ENCODE measurements around the gene F10. TPM values are rescaled to one million over a fixed set of nuclear protein-coding genes. Genes with fewer than 3 reads are reported as not detected.

Gene F10
- total and polyA plus RNA-seq, 10 donors = 1.6 to 6.4 (median 2.9) TPM

DNA sequence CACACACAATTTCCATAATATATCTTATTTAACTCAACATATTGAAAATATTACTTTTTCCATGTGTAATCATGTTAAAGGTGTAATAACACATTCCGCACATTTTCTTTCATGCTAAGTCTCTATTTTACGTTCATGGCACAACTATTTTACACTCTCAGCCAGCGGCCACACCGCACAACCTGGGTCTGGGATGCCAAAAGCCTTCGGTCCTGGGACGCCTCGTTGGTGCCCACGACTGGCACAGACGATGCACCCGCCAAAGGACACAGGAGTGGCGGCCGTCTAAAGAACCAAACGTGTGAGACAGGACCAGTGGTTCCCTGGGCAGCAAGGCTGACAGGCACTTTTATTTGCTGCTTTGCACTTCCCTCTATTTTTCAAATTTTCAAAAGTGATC, 25.8 kb downstream of the F10 start:
- H3K4me3 ChIP-seq = no peak overlapping the region
- no peaks in the 10 kb centered on the region for H3K36me3 ChIP-seq
- intact Hi-C loops (cut with DNase I; ENCODE audit: low total_unique reads) = no loop called here
- peaks cover 7 to 19% (median 17%) of the 10 kb centered on the region in 6 donors for H3K4me1 ChIP-seq
- TF ChIP-seq POLR2AphosphoS5 (IDR thresholded peaks at IDR 0.05) (no peak), POLR2A (IDR thresholded peaks at IDR 0.05) (no peak)
- TF ChIP-seq, protein P1, sequence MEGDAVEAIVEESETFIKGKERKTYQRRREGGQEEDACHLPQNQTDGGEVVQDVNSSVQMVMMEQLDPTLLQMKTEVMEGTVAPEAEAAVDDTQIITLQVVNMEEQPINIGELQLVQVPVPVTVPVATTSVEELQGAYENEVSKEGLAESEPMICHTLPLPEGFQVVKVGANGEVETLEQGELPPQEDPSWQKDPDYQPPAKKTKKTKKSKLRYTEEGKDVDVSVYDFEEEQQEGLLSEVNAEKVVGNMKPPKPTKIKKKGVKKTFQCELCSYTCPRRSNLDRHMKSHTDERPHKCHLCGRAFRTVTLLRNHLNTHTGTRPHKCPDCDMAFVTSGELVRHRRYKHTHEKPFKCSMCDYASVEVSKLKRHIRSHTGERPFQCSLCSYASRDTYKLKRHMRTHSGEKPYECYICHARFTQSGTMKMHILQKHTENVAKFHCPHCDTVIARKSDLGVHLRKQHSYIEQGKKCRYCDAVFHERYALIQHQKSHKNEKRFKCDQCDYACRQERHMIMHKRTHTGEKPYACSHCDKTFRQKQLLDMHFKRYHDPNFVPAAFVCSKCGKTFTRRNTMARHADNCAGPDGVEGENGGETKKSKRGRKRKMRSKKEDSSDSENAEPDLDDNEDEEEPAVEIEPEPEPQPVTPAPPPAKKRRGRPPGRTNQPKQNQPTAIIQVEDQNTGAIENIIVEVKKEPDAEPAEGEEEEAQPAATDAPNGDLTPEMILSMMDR (IDR thresholded peaks at IDR 0.05 in 8 of 11, conservative IDR thresholded peaks at IDR 0.05 in 3 of 11) = no peak
- no peaks in the 10 kb centered on the region for H3K9me3 ChIP-seq
- peaks cover 0 to 51% (median 0%) of the 10 kb centered on the region in 7 donors for H3K27me3 ChIP-seq (replicated peaks in 1 of 7)
- no peak for DNase-seq
- no peak overlapping the region for H3K27ac ChIP-seq
- WGBS, 5 donors = 91 to 97% (median 94%) methylated on average over 13 of the region's 13 CpGs

DNA sequence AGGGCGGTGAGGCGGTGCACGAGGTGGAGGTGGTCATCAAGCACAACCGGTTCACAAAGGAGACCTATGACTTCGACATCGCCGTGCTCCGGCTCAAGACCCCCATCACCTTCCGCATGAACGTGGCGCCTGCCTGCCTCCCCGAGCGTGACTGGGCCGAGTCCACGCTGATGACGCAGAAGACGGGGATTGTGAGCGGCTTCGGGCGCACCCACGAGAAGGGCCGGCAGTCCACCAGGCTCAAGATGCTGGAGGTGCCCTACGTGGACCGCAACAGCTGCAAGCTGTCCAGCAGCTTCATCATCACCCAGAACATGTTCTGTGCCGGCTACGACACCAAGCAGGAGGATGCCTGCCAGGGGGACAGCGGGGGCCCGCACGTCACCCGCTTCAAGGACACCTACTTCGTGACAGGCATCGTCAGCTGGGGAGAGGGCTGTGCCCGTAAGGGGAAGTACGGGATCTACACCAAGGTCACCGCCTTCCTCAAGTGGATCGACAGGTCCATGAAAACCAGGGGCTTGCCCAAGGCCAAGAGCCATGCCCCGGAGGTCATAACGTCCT, 26.4 kb downstream of the F10 start:
- intact Hi-C loops (cut with DNase I; ENCODE audit: low total_unique reads) = no loop called here
- 87 to 90% (median 89%) methylated on average over 28 to 38 of the region's 38 CpGs for WGBS, 5 donors
- TF ChIP-seq POLR2A (IDR thresholded peaks at IDR 0.05) = no peak
- TF ChIP-seq, protein P1 (IDR thresholded peaks at IDR 0.05 in 8 of 11, conservative IDR thresholded peaks at IDR 0.05 in 3 of 11) = no peak
- TF ChIP-seq POLR2AphosphoS5 (IDR thresholded peaks at IDR 0.05) = no peak
- Histone ChIP-seq H3K4me1 (peaks cover 7 to 22% (median 19%) of the 10 kb centered on the region in 6 donors), H3K27me3 (replicated peaks in 1 of 7) (peaks cover 0 to 53% (median 0%) of the 10 kb centered on the region in 7 donors), H3K4me3 (no peak overlapping the region), H3K36me3 (no peaks in the 10 kb centered on the region), H3K27ac (no peak overlapping the region), H3K9me3 (no peaks in the 10 kb centered on the region)
- no peak for DNase-seq

DNA sequence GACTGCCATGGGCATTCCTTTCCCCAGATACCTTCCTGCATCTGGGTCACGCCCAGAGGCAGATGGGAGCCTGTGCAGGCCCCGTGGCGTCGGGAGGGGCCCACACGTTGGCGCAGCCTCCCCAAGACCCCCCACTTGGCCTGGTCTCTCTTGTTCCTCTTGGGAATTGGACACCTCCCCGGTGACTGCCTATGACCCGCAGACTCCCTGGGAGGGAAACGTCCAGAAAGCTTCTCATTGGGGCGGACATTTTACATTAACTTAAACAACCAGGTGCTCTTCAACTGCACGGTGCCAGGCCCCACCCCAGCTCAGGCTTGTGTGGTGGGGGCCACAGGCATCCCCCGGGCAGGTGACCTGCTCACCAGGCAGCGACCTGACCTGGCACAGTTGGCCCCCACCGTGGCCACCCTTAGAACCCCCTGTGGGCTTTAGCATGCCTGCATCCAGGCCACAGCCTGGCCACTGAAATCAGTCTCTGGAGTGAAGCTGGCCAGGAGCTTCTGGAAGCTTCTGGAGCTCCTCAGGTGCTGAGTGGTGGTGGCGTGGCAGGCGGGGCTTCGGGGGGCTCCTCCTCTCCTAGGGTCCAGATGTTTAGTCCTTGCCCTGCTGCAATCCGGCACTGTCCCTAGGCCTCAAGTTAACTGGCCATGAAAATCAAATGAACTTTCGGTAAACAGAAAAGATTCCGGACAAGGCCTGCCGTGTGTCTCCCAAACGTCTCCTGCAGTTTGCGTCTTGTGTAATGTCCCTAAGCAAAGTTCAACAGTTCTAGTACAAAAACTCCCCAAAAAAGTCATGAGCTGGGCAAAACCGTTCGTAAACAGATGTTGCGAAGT, 27.3 kb downstream of the F10 start:
- no peak for TF ChIP-seq POLR2AphosphoS5 (IDR thresholded peaks at IDR 0.05)
- no peak for TF ChIP-seq POLR2A (IDR thresholded peaks at IDR 0.05)
- TF ChIP-seq, protein P1 (IDR thresholded peaks at IDR 0.05 in 8 of 11, conservative IDR thresholded peaks at IDR 0.05 in 3 of 11) = no peak
- WGBS, 5 donors = 87 to 95% (median 88%) methylated on average over 20 to 26 of the region's 26 CpGs
- H3K27ac ChIP-seq = no peak overlapping the region
- H3K9me3 ChIP-seq = no peaks in the 10 kb centered on the region
- no peak overlapping the region for H3K4me3 ChIP-seq
- H3K27me3 ChIP-seq (replicated peaks in 1 of 7) = peaks cover 0 to 53% (median 0%) of the 10 kb centered on the region in 7 donors
- H3K36me3 ChIP-seq = no peaks in the 10 kb centered on the region
- intact Hi-C loops (cut with DNase I; ENCODE audit: low total_unique reads) = loop anchor here (10.0 kb wide), 1 partner anchor 55 kb away; the partner anchor contains the start of genes CUL4A and PCID2
- H3K4me1 ChIP-seq = peaks cover 7 to 29% (median 19%) of the 10 kb centered on the region in 6 donors
- DNase-seq = no peak
